HS-5 (cell line): ENCODE data around the gene KLK6.

Experiments
- DNase-seq: peaks from one replicate; pipeline ENCODE4 v3.0.0-alpha.2; 2012; ENCODE audit warnings: low read depth

The KLK6 gene

DNA sequence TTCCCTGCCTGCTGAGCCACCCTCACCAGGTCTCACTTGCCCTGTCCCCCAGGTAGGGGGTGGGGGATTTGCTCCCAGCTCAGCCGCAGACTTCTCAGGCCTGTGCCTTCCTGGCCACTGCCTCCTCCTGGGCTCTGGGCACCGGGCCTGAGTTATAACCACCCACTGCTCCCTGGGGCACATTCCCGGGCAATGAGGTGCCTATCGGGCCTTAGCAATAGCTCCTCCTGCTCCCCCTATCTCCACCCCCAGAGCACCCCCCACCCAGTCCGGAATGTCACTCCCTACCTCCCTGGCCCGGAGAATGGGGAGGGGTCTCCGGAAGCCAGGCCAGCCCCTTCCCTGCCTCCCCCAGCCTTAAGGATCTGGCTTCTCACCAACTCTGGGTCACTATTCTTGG lies 16.5 kb downstream of the KLK6 start, which contains the start of gene KLK5:
Gene KLK5 (minus strand): TSS at position 129 of the 400 bp plus-strand sequence. CDS start 381 bp downstream, outside the sequence.
- DNase-seq, result no peak

DNA sequence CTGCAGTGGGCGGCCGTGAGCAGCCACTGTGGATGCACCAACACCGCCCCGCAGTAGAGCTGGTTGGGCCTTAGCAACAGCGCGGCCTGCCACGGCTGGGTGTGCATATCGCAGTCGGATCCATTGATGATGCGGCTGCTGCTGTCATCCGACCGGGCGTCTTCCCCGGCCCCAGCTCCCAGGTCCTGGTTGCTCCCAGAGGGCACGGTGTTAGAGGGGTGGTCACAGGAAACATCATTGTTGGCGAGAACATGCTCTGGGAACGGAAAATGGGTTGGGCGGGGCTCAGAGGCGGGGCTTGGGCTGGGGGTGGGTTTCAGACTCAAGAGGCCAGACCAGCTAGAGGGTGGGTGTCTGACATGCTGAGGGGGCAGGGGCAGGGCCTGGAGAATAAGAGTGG lies 19.5 kb downstream of the KLK6 start:
- no peak for DNase-seq

- DNase-seq, result no peak
These were observed 22.3 kb downstream of the KLK6 start for GRCh38 chr19:50947123-50947522.

GRCh38 chr19:50944795-50945194 lies 24.6 kb downstream of the KLK6 start:
- no peak for DNase-seq

DNA sequence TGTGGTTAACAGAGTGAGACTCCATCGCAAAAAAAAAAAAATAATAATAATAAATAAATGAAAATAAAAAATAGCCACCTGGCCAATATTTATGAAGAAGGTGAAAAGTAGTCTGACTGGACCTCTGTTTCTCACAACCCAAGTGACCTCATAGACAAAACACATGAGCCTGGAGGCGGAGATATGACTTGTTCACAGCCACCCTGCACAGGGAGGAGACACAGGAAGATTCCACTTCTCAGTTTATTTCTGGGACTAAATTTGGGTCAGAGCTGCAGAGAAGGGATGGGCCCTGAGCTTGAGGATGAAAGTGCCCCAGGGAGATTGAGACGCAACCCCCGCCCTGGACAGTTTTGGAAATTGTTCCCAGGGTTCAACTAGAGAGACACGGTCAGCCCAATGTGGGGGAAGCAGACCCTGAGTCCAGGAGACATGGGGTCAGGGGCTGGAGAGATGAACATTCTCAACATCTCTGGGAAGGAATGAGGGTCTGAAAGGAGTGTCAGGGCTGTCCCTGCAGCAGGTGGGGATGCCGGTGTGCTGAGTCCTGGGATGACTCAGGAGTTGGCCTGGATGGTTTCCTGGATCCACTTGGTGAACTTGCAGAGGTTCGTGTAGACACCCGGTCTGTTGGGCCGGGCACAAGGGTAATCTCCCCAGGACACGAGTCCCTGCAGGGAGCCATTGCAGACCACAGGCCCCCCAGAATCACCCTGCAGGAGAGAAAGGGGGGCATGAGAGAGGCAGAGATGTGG lies 26.1 kb downstream of the KLK6 start:
- DNase-seq, result no peak

DNA sequence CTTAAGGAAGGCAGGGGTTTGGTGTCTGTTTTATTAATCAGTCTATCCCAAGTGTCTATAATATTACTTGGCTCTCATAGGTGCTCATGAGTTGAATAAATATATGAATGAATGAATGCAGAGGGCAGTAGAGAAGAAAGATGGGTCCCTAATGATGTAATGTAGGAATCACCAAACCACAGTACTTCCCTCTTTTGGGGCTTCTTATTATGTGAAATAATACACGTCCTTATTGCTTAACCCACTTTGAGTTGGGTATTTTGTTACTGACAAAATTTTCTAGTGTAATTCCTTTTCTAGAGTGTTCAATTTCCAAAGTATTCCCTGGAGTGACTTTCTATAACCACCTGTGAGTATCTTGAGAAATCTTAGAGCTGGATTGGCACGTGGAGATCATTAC lies 29.8 kb downstream of the KLK6 start:
- no peak for DNase-seq

GRCh38 chr19:50933640-50934039 lies 35.8 kb downstream of the KLK6 start:
- DNase-seq, result no peak

GRCh38 chr19:50932690-50933083 lies 36.7 kb downstream of the KLK6 start:
- no peak for DNase-seq

GRCh38 chr19:50932018-50932689 lies 37.2 kb downstream of the KLK6 start:
- DNase-seq, result no peak

DNA sequence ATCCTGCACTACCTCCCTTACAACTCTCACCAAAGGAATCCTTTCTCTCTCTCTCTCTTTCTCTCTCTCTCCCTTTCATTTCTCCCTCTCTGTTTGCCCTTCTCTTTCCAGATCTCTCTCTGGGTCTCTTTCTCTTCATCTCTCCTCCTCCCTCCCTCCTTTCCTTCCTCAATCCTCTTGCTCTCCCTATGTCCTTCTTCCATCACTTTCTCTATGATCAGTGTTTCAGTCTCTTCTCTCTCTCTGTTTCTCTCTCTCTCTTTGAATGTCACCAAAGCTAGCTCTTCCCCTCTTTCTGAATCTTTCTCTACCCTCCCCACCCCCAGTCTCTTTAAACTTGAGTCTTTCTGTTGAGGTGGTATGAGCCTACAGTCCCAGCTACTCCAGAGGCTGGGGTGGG lies 38.4 kb downstream of the KLK6 start:
- DNase-seq, result no peak

- DNase-seq, result no peak
These were observed 40.6 kb downstream of the KLK6 start for GRCh38 chr19:50928831-50929230.

DNA sequence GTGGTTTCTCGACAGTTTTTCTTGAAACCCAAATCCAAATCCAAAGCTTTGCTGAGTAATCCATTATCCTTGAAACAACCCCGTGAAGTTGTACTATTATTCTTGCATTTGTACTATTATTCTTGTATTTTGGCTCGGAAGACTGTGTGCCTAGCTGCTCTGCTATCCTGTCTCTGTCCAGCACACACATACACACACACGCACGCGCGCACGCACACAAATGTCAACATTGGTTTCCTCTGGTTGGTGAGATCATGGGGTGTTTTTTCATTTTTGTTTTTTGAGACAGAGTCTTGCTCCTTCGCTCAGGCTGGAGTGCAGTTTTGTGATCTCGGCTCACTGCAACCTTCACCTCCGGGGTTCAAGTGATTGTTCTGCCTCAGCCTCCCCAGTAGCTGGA lies 43.2 kb downstream of the KLK6 start:
- no peak for DNase-seq

GRCh38 chr19:50925734-50926133 lies 43.7 kb downstream of the KLK6 start:
- DNase-seq, result no peak

DNA sequence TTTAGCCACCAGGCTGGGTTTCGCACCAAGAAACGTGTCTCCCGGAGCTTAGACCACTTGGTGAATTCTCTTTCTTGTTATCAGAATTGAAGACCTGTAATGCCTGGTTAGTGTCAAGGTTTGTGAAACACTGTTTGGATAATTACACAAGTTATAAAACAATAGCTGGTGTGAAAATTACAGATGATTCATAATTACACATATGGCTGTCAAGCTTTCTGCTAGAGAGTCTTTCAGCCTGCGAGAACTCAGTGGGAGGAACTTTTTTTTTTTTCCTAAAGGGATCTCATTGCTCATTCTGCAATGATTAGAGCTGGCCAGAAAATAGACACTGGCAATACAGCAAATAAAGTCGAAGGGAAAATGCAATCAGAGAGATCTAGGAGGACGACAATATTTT lies 44.8 kb downstream of the KLK6 start:
- DNase-seq, result no peak

- DNase-seq, result peak; percentile 49
These were observed 47.0 kb downstream of the KLK6 start for GRCh38 chr19:50922317-50922853.

GRCh38 chr19:50921426-50922316 lies 47.7 kb downstream of the KLK6 start:
- DNase-seq, result no peak

GRCh38 chr19:50916069-50916468 lies 53.3 kb downstream of the KLK6 start:
- DNase-seq, result no peak

DNA sequence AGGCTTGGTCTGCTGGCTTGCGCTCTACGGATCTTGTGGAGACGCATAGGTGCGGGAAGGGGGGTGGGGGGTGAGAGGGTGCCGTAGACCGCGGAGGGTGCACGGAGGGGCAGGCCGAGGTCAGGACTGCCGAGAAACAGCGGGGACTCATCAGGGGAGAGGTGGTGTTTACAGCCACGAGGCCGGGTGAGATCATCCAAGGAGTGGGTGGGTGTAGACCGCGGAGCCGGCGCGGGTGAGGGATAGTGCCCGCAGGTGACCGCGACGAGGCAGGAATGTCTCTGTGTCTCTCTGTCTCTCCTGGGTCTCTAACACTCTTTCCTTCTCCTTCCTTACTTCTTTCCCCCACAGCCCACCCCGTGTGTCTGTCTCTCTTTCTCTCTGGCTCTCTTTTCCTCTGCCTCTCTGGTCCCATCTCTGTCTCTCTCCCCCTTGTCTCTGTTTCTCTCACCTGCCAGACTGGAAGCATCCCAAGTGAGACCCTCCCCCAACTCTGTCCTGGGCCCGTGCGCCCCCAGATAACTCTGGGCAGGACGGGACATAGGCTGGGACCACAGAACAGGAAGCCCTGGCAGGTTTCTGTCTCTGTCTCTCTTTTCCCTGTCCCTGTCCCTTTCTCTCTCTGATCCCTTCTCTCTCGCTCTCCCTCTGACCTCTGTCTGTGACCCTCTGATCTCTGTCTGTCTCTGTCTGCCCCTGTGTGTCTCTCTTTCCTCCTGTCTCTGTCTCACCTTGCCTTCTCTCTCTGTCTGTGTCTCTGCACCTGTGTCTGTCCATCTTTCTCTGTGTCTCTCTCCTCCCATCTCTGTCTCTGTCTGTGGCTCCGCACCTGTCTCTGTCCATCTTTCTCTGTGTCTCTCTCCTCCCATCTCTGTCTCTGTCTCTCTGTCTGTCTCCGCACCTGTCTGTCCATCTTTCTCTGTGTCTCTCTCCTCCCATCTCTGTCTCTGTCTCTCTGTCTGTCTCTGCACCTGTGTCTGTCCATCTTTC lies 56.4 kb downstream of the KLK6 start:
- DNase-seq, result no peak

DNA sequence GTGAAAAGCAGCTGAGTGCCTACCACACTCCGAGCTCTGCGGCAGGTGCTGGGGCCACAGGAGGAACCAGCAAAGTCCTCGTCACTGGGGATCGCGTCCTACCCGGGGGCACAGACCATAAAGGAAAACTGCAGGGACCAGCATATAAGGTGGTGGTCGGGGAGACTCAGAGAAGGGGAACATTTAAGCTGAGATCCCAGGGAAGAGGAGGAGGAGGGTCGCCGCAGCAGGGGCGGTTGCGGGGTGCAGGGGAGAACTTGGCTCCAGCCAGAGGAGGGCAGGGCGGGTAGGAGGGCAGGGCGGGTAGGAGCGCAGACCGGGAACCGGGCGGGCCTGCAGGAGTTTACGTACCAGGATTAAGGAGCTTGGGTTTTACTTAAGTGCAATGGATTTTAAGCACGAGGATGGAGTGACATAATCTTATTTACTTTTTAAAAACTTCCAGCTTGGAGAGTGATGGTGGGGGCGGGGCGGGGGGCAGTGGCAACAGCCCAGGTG lies 57.2 kb downstream of the KLK6 start:
- DNase-seq, result no peak

- no peak for DNase-seq
These were observed 57.9 kb downstream of the KLK6 start, which contains the start of gene KLK4 for GRCh38 chr19:50911206-50912101. KLK4 (minus strand) TSS chr19:50911395; CDS start chr19:50910738, 657 bp downstream.
